Activated CD4-positive, alpha-beta T cell treated with anti-CD3 and anti-CD28 coated beads, Interleukin-2, Interleukin-4, amounts not matched to agents 100 ng/mL and 50 ng/mL, durations not matched to agents 16 hours and 8 hours (primary cell): ENCODE data around the gene SARNP.
A peak's percentile ranks its signal among the peaks of the same experiment; 100 is the strongest.

Experiments used
- DNase-seq: peaks from one replicate; pipeline ENCODE4 v3.0.0-alpha.2; 2020; ENCODE audit warnings: low spot score

Gene SARNP

GRCh38 chr12:55742719-55743405, 74.7 kb downstream of the SARNP start, which contains the start of gene GDF11:
TSS of gene GDF11 (plus strand) at chr12:55743122. CDS start at chr12:55743317, 195 bp downstream.
- peak; percentile 71 for DNase-seq

GRCh38 chr12:55741931-55742680, 75.4 kb downstream of the SARNP start:
- no peak for DNase-seq

GRCh38 chr12:55739025-55739378, 78.5 kb downstream of the SARNP start:
- no peak for DNase-seq

- peak; percentile 89 for DNase-seq
Observed at GRCh38 chr12:55738123-55739024, 79.2 kb downstream of the SARNP start.

- DNase-seq: no peak
Observed at GRCh38 chr12:55737581-55738122, 79.9 kb downstream of the SARNP start.

- no peak for DNase-seq
Observed at GRCh38 chr12:55736780-55737580, 80.5 kb downstream of the SARNP start.

- no peak for DNase-seq
Observed at GRCh38 chr12:55736076-55736475, 81.4 kb downstream of the SARNP start.

- no peak for DNase-seq
Observed at GRCh38 chr12:55734595-55734994, 82.9 kb downstream of the SARNP start.

- no peak for DNase-seq
Observed at GRCh38 chr12:55733858-55734257, 83.7 kb downstream of the SARNP start.

GRCh38 chr12:55733021-55733555, 84.4 kb downstream of the SARNP start:
- DNase-seq: no peak

GRCh38 chr12:55732288-55732687, 85.2 kb downstream of the SARNP start:
- DNase-seq: no peak

GRCh38 chr12:55729819-55730818, 87.4 kb downstream of the SARNP start:
- no peak for DNase-seq

- peak; percentile 77 for DNase-seq
Observed at GRCh38 chr12:55728939-55729818, 88.3 kb downstream of the SARNP start, which contains the start of gene CD63. TSS of gene CD63 (minus strand) at chr12:55729009. CDS start at chr12:55728341, 668 bp downstream.

GRCh38 chr12:55728186-55728938, 89.2 kb downstream of the SARNP start:
- DNase-seq: no peak

GRCh38 chr12:55727643-55728185, 89.8 kb downstream of the SARNP start:
- no peak for DNase-seq

GRCh38 chr12:55726971-55727370, 90.6 kb downstream of the SARNP start:
- no peak for DNase-seq

- DNase-seq: no peak
Observed at GRCh38 chr12:55725556-55725955, 92.0 kb downstream of the SARNP start.

- no peak for DNase-seq
Observed at GRCh38 chr12:55724940-55725309, 92.6 kb downstream of the SARNP start.
